NCI-H2171 (cell line): ENCODE results near the gene ASTN2.
"Not testable (repeated sequence)": the region's sequence is repeated elsewhere in the genome, so short reads cannot be mapped to it uniquely, and the experiment has no call there.

Source experiments
- DNase-seq: peaks from one replicate; lab custom pipeline; 2025; lab: John Stamatoyannopoulos, UW

The ASTN2 gene

DNA sequence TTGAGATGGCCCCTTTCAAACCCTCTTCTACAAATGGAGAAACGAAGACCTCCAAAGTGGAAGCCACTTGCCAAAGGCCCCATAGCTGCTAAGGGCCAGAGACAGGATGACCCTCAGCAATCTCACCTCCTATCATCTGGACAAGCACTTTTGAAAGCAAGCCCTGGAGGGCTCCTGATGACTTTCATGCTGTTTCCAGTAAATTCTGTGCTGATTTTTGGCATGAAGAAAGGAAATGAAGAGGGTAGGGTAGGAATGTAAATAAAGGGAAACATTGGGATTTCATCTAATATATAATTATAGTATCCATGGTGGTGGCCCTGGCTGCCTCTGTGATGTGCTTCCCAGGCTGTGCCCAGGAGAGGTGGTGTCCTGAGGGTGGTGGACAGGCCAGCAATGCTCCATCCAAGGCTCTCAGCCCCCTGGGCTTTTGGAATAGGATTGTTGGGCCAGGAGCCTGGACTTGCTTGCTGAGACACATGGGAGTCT lies 935.8 kb downstream of the ASTN2 start:
- no peak for DNase-seq

DNA sequence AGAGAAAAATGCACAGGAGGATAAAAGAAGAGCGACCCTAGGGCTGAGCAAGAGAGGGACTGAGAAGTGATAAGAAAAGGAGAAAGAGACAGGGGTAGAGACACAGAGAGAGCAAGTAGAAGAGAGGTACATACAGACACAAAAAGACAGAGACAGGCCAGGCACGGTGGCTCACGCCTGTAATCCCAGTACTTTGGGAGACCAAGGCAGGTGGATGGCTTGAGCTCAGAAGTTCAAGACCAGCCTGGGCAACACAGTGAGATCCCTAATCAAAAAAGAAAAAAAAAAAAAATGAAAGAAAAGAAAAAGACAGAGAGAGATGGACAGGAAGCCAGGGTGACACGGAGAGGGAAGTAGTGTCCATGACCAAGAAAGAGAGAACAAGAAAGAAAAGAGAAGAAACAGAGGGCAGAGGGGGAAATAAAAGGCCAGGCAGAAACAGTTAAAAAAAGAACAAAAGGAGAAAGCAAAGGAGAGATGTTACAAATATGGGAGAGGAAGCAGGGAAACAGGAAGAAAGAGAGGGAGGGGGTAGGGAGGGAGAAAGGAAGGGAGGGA lies 937.2 kb downstream of the ASTN2 start:
- DNase-seq: no peak

DNA sequence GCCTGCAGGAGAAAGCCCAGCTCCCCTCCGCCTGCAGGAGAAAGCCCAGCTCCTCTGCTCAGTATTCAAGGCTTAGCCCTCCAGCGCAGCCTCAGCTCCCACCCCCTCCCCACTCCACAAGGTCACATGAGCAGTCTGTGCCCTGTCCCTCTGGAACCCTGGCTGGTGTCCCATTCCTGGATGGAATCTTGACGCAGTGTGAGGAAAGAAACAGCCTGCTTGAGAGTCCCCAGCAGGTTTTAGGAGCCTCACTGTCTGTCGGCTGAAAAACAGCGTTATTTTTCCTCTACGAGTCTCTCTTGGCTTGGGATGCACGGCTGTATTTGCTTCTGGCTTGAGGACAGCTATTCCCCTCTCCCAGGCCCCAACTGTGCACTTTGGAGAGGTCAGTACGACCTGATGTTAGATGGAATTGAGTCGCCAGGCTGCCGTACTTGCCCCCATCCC lies 937.9 kb downstream of the ASTN2 start:
- no peak for DNase-seq

GRCh38 chr9:116476002-116476401 lies 938.9 kb downstream of the ASTN2 start:
- DNase-seq: no peak

GRCh38 chr9:116475201-116475600 lies 939.7 kb downstream of the ASTN2 start:
- DNase-seq: no peak

DNA sequence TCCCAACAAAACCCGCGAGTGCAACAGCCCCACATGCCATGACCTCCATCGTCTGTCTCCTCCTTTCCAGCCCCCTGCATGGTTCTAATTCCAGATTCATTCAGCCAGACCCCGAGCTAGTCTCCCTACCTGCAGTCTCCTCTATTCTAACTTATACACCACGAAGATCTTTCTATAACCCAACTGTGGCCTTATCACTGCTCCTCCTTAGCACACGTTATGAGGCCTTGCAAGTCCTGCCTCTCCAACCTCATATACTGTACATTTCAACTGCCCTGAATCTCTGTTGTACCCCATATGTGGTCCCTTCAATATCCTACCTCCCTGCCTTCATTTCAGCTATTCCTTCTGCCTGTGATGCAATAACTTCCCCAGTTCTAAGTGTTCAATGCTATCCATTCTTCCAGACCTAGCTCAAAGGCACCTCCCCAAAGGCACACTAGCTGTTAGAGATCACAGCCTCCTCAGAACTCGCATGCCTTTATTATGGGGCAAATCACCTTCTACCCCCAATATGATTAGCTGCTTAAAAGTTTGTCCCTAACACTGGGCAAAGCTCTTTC lies 942.8 kb downstream of the ASTN2 start:
- no peak for DNase-seq

DNA sequence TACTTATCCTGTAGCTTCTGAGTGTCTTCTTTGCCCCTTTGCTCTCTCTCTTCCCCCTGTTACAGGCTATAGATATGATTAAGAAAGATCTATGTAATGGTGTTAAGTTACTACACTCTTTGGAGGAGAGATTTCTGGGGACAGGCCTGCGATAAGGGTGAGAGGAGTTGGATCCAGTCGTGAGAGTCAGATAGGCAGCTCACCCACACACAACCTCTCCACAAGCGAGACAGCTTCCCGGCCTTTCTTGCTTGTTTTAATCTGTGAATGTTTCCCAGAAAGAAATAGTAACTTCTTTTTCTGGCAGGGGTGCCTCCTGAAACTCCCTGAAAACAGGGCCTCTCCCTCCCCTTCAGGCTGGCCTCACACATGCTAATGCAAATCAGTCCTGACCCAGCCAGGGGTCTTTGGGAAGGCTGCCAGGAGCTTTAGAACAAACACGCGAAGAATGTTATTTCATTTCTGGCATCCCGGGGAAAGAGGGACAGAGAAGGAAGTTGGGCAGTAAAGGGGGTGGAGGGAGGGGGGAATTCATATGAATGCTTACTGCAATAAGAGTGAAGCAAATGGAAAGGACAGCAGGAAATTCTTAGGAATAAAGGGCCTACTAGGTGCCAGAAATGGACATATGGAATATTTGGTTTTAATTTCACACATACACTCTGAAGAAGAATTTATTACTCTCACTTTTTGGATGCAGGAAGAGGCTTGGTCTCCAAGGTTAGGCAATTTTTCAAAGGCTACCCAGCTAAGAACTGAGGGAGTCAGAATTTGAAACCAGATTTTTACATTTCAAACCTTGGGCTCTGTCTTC lies 943.6 kb downstream of the ASTN2 start:
- DNase-seq: no peak

DNA sequence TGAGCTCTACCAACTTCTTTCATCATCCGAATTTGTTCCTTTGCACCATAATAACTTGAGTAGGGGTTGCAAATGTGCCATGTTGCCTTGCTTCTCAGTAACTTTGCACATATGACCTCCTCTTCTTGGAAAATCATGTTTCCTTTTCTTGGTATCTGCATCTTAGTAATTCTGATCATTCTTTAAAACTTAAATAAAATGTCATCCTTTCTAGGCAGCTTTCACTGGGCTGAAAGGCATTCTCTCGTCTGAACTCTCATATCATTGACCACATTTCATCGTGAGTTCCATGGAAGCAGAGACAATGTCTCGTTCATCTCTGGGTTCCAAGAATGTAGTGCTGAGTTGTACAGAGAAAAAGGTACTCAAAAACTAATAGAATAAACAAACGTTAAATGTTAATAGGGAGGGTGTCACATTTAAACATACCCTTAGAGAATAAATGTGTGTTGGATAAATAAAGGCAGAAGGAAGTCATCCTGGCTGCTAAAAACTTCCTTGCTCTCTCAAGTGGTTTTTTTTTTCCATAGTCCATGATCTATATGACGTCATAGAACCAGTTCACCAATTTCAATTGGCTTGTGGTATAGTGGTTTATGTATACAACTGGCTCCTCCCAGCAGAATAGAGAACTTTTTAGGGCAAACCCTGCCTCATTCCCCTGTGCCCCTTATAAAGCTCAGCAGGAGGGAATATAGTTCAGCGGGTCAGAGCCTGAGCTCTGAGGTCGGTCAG lies 945.9 kb downstream of the ASTN2 start:
- no peak for DNase-seq

DNA sequence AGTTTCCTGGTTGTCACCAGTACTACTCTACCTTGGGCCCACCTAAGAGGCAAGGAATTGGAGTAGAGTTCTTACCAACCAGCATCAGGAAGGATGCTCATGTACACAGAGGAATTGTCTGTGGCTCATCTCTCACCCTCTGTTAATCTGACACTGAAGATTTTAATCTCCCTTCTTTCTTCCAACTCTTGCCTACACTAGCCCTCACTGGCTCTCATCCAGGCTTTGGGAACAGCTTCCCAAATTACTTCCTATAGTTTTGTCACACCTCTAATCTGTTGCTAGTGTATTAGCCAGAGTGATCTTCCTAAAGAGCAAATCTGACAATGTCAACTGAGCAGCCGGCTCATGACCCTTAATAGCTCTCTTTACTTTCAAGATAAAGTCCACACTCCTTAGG lies 946.5 kb downstream of the ASTN2 start:
- DNase-seq: no peak

DNA sequence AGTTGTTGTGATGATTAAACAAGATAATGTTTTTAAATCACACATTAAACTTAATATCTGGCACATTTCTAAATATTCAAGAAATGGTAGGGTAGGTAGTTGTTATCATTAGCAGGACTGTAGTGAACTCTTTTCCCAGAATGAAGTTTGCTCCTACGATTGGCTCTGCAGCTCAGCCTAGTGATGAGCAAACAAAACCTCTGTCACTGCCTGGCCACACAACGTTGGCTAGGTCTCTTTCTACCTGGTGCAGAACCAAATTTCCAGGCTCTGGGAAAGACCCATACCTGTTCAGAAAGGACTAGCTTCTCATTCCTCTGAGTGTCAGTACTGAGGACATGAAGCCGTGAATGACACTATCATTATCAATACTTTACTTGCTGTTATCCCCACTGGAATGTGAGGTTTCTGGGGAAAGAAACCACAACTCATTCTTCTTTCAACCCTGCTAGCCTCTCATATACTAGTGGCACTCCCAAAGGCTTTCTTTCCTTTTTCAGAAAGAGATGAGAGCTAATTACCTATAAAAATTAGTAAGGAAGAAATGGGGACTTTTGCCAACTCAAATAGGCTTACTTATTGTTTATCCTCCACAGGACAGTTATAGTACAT lies 947.0 kb downstream of the ASTN2 start:
- DNase-seq: no peak

DNA sequence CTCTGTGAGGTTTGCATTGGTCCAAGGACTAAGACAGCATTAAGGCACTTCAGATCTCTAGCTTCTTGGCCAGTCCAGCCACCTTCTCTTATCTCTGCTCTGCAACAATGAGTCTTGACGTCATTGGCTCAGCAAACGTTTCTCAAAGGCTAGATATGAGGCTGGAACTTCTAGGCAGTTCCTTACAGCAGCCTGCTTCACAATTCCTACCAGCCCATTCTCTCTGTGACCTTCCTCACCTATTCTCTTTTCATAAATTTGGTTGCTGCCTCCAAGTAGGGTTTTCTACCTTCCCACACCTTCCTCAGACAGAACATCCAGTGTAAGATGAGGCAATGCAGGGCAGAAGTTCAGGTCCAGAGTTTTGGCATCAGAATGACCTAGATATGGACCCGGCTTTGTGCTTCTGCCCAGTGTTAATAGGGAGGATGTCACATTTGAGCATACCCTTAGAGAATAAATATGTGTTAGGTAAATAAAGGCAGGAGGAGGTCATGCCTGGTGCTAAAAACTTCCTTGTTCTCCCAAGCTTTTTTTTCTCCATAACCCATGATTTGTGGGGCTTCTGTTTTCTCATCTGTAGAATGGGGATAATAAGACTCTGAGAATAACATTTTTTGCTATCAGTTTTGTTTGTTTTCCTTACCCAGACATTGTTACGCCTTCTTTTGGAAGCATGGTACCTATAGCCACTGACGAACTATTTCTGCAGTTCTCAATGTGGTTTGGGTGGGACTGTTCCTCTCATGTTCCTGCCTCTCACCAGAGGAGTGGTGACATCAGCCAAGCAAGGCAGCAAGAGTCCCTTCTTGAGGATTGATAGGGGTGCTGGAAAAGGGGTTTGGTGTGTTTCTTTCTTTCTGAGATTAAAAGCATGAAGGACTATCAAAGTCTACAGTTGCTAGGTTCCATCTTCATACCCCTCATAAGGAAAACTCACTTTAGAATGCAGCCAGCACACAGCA lies 948.3 kb downstream of the ASTN2 start:
- no peak for DNase-seq

- DNase-seq: no peak
Measured at GRCh38 chr9:116465576-116466270, 949.1 kb downstream of the ASTN2 start.

DNA sequence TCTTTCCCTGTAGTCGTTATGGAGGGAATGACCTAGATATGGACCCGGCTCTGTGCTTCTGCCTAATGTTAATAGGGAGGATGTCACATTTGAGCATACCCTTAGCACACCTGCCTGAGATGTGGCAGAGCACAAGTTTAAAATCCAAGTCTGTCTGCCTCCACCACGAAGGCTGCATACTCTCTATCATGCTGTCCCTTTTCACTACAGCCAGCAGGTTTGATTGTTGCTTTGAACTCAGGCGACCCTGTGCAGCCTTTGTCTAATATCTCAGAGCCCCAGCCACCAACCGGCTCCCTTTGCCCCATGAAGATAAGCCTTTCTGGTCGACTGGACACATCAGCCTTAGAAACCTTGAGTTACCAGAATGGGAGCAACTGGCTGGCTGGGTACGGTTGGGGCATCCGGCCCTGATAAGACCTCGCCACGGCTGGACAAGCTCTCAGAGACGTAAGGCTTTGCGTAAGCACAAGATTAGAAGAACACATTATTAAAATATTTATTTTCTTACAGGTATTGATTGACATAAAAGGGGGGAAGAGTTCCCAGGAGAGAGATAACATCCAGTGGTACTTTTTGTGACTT lies 949.8 kb downstream of the ASTN2 start:
- no peak for DNase-seq

- DNase-seq: no peak
Measured at GRCh38 chr9:116464423-116464822, 950.4 kb downstream of the ASTN2 start.

- DNase-seq: no peak
Measured at GRCh38 chr9:116461632-116462031, 953.2 kb downstream of the ASTN2 start.

- DNase-seq: no peak
Measured at GRCh38 chr9:116460026-116460425, 954.8 kb downstream of the ASTN2 start.

DNA sequence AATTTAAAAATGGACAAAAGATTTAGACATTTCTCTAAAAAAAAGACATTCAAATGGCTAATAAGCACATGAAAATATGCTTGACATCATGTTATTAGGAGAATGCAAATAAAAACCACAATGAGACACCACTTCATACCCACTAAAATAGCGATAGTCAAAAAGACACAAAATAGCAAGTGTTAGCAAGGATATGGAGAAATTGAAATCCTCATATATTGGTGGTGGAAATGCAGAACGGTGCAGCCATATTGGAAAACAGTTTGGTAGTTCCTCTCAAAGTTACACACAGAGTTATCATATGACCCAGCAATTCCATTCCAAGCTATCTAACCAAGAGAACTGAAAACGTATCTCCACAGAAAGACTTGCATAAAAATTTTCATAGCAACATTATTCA lies 955.3 kb downstream of the ASTN2 start:
- no peak for DNase-seq

GRCh38 chr9:116456490-116457088 lies 958.3 kb downstream of the ASTN2 start:
- DNase-seq: no peak

DNA sequence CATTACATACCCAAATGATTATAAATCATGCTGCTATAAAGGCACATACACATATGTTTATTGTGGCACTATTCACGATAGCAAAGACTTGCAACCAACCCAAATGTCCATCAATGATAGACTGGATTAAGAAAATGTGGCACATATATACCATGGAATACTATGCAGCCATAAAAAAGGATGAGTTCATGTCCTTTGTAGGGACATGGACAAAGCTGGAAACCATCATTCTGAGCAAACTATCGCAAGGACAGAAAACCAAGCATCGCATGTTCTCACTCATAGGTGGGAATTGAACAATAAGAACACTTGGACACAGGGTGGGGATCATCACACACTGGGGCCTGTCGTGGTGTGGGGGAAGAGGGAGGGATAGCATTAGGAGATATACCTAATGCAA lies 960.3 kb downstream of the ASTN2 start:
- not testable (repeated sequence) for DNase-seq

- no peak for DNase-seq
Measured at GRCh38 chr9:116453785-116454184, 961.1 kb downstream of the ASTN2 start.
